Colonic mucosa (tissue), 4 donors: ENCODE measurements around the gene TRABD2A. TPM values are rescaled to one million over a fixed set of nuclear protein-coding genes. Genes with fewer than 3 reads are reported as not detected.

ENCODE experiments used
- DNase-seq: peaks from one replicate; pipeline ENCODE4 v3.0.0-alpha.2; 2020
- H3K27ac ChIP-seq: fragments of 200-600 bp; one replicate; pipeline ENCODE4 v1.8.0; 2021
- H3K27me3 ChIP-seq: fragments of 200-600 bp; one replicate; pipeline ENCODE4 v1.8.0; 2021
- H3K36me3 ChIP-seq: fragments of 200-600 bp; one replicate; pipeline ENCODE4 v1.8.0; 2021
- H3K4me1 ChIP-seq: fragments of 200-600 bp; one replicate; pipeline ENCODE4 v1.8.0; 2021; ENCODE audit warnings: mild to moderate bottlenecking
- H3K4me3 ChIP-seq: fragments of 200-600 bp; one replicate; pipeline ENCODE4 v1.8.0; 2021
- H3K9ac ChIP-seq, 2 donors: one replicate each; pipeline ENCODE4 v1.7.0; 2013; ENCODE audit warnings: control low read depth in 2 of 2, low read depth in 2 of 2, low read length in 2 of 2
- H3K9me3 ChIP-seq: fragments of 200-600 bp; one replicate; pipeline ENCODE4 v1.8.0; 2021
- CTCF ChIP-seq: fragments of 200-600 bp; IDR thresholded peaks from one replicate; pipeline ENCODE4 v1.8.0; 2022; ENCODE audit warnings: antibody characterized with exemption, mild to moderate bottlenecking
- intact Hi-C: fragments of 100-400 bp; cut with DNase I; formaldehyde crosslinking; loops from one replicate; pipeline ENCODE4 v1.14.1; 2022
- total RNA-seq, 2 donors: library from RNA; stranded (reverse); fragmentation: NEBNext Ultra II Directional in 1 of 2; extraction: Animal tissue kit (Norgen Biotek cat#: 25700) in 1 of 2; gene quantifications; one replicate each; pipeline ENCODE4 v1.2.1, GENCODE V29; 2021
- donor health status: healthy.
- donor health status: DM: no; HTN: no; CAD: no.
- donor health status: DM: no; HTN: no; CAD: no.

Gene TRABD2A
- total RNA-seq, 2 donors from 2014 or later: 88.1 to 158 TPM

GRCh38 chr2:84894758-84895520 lies 14.1 kb upstream of the TRABD2A start:
- no peaks in the 10 kb centered on the region for H3K4me1 ChIP-seq
- H3K36me3 ChIP-seq: no peaks in the 10 kb centered on the region
- H3K9me3 ChIP-seq: no peaks in the 10 kb centered on the region
- TF ChIP-seq CTCF: no peak
- H3K27me3 ChIP-seq: no peaks in the 10 kb centered on the region
- no peak overlapping the region for H3K9ac ChIP-seq
- no peak overlapping the region for H3K4me3 ChIP-seq
- no peak for DNase-seq
- intact Hi-C loops: no loop called here
- no peak overlapping the region for H3K27ac ChIP-seq

GRCh38 chr2:84894131-84894586 lies 13.3 kb upstream of the TRABD2A start:
- Histone ChIP-seq H3K4me1 (peaks cover 1% of the 10 kb centered on the region), H3K9me3 (no peaks in the 10 kb centered on the region), H3K4me3 (no peak overlapping the region), H3K9ac (peak overlapping the region in 1 of 2 donors; percentile 48), H3K27me3 (no peaks in the 10 kb centered on the region), H3K27ac (no peak overlapping the region), H3K36me3 (no peaks in the 10 kb centered on the region)
- TF ChIP-seq CTCF: no peak
- DNase-seq: no peak
- intact Hi-C loops: no loop called here

- Histone ChIP-seq H3K27me3 (no peaks in the 10 kb centered on the region), H3K9me3 (no peaks in the 10 kb centered on the region), H3K36me3 (no peaks in the 10 kb centered on the region), H3K4me3 (no peak overlapping the region), H3K4me1 (peaks cover 8% of the 10 kb centered on the region), H3K27ac (no peak overlapping the region), H3K9ac (no peak overlapping the region)
- peak; percentile 16 for DNase-seq
- TF ChIP-seq CTCF: no peak
- intact Hi-C loops: no loop called here
Measured at GRCh38 chr2:84891355-84892010, 10.6 kb upstream of the TRABD2A start.

- H3K27ac ChIP-seq: peak overlapping the region; percentile 71
- peaks cover 8% of the 10 kb centered on the region for H3K4me1 ChIP-seq
- DNase-seq: peak; percentile 17
- no peaks in the 10 kb centered on the region for H3K27me3 ChIP-seq
- intact Hi-C loops: no loop called here
- H3K9me3 ChIP-seq: no peaks in the 10 kb centered on the region
- no peak for TF ChIP-seq CTCF
- peak overlapping the region; percentile 6 to 74 for H3K9ac ChIP-seq
- H3K4me3 ChIP-seq: peak overlapping the region; percentile 13
- no peaks in the 10 kb centered on the region for H3K36me3 ChIP-seq
Measured at GRCh38 chr2:84889332-84889731, 8.4 kb upstream of the TRABD2A start.

GRCh38 chr2:84888401-84889276 lies 7.8 kb upstream of the TRABD2A start:
- Histone ChIP-seq H3K27me3 (no peaks in the 10 kb centered on the region), H3K4me3 (peak overlapping the region; percentile 13), H3K9ac (peak overlapping the region; percentile 6 to 74), H3K4me1 (peaks cover 8% of the 10 kb centered on the region), H3K9me3 (no peaks in the 10 kb centered on the region), H3K27ac (peak overlapping the region; percentile 71), H3K36me3 (no peaks in the 10 kb centered on the region)
- no peak for TF ChIP-seq CTCF
- intact Hi-C loops: no loop called here
- peak; percentile 42 for DNase-seq
